MCF 10A (cell line): ENCODE data around the gene VAPA. TPM values are rescaled to one million over a fixed set of nuclear protein-coding genes. Genes with fewer than 3 reads are reported as not detected.

Source experiments
- BruUV-seq: library from RNA; stranded (reverse); fragments of 400-500 nt; replicated peaks from 2 replicates; lab custom pipeline; 2021; lab: Mats Ljungman, UMichigan
- CTCF ChIA-PET: fragments of 300-600 bp; sonication (Branson Sonifier 250); formaldehyde crosslinking; extraction: SDS; loops from one replicate; lab custom pipeline; 2021; ENCODE audit warnings: antibody characterized with exemption, inconsistent platforms; lab: Yijun Ruan, JAX
- POLR2A ChIA-PET: fragments of 300-600, 350-650 bp; sonication (Branson Sonifier 250); formaldehyde crosslinking; extraction: SDS; loops from one replicate; lab custom pipeline; 2020; ENCODE audit warnings: antibody characterized with exemption, inconsistent platforms; lab: Yijun Ruan, JAX
- DNase-seq: peaks from one replicate; pipeline ENCODE4 v3.0.0-alpha.2; 2018; ENCODE audit not compliant: unreplicated experiment
- H3K27ac Mint-ChIP-seq: one replicate; pipeline ENCODE4 v1.8.0; 2022; ENCODE audit warnings: mild to moderate bottlenecking, low read depth, mixed read lengths; ENCODE audit not compliant: unreplicated experiment
- H3K27me3 Mint-ChIP-seq: one replicate; pipeline ENCODE4 v1.8.0; 2022; ENCODE audit warnings: mixed read lengths; ENCODE audit not compliant: insufficient read depth, unreplicated experiment
- H3K36me3 Mint-ChIP-seq: one replicate; pipeline ENCODE4 v1.8.0; 2022; ENCODE audit warnings: mild to moderate bottlenecking, moderate library complexity, mixed read lengths; ENCODE audit not compliant: insufficient read depth, unreplicated experiment
- H3K4me1 Mint-ChIP-seq: one replicate; pipeline ENCODE4 v1.8.0; 2022; ENCODE audit warnings: mixed read lengths; ENCODE audit not compliant: insufficient read depth, unreplicated experiment
- H3K4me3 Mint-ChIP-seq: one replicate; pipeline ENCODE4 v1.8.0; 2022; ENCODE audit warnings: mild to moderate bottlenecking, moderate library complexity, mixed read lengths; ENCODE audit not compliant: unreplicated experiment
- H3K9me3 Mint-ChIP-seq: one replicate; pipeline ENCODE4 v1.8.0; 2022; ENCODE audit warnings: mixed read lengths; ENCODE audit not compliant: unreplicated experiment
- intact Hi-C: fragments of 100-400 bp; cut with micrococcal nuclease; formaldehyde crosslinking; loops from 2 replicates; pipeline ENCODE4 v1.14.1; 2022
- total RNA-seq: library from RNA; stranded (reverse); gene quantifications from 2 replicates; pipeline ENCODE4 v1.2.3, GENCODE V29; 2022
- TF ChIP-seq, protein P1 (sequence below): fragments of 200-600 bp; IDR thresholded peaks from one replicate; pipeline ENCODE4 v1.8.0; 2022; ENCODE audit warnings: antibody characterized with exemption, mild to moderate bottlenecking; ENCODE audit not compliant: unreplicated experiment

VAPA gene
- total RNA-seq, 1 experiment from 2014 or later, result 286 TPM

DNA sequence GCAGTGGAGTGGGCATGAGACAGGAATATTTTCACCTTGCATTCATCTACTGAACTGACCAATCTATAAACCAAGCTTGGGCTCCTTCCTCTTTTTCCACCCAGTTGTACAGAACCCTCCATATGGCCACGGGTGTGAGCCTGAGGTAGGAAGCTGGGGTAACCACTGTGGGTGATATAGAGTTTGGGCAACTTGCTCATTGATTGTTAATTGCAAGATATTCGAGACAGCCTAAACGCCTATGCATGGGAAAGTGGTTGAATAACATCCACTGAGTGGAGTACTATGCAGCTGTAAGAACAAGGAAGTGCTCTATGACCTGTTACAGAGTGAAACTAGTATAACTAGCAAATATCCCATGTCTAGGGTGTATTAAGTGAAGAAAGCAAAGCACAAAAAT lies 7.3 kb upstream of the VAPA start:
- TF ChIP-seq, protein P1, sequence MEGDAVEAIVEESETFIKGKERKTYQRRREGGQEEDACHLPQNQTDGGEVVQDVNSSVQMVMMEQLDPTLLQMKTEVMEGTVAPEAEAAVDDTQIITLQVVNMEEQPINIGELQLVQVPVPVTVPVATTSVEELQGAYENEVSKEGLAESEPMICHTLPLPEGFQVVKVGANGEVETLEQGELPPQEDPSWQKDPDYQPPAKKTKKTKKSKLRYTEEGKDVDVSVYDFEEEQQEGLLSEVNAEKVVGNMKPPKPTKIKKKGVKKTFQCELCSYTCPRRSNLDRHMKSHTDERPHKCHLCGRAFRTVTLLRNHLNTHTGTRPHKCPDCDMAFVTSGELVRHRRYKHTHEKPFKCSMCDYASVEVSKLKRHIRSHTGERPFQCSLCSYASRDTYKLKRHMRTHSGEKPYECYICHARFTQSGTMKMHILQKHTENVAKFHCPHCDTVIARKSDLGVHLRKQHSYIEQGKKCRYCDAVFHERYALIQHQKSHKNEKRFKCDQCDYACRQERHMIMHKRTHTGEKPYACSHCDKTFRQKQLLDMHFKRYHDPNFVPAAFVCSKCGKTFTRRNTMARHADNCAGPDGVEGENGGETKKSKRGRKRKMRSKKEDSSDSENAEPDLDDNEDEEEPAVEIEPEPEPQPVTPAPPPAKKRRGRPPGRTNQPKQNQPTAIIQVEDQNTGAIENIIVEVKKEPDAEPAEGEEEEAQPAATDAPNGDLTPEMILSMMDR, result no peak
- Mint-ChIP-seq H3K27ac (peak overlapping the region; percentile 36), H3K4me1 (peaks cover 10% of the 10 kb centered on the region), H3K27me3 (no peaks in the 10 kb centered on the region), H3K36me3 (no peaks in the 10 kb centered on the region), H3K9me3 (no peaks in the 10 kb centered on the region), H3K4me3 (no peak overlapping the region)
- CTCF ChIA-PET, result no interaction called here
- no TSS peak for BruUV-seq
- intact Hi-C loops, result no loop called here
- no peak for DNase-seq
- POLR2A ChIA-PET, result interaction anchor here (0.8 to 3.3 kb wide), 5 partner anchors 8 to 453 kb away, joined by 3 to 37 read pairs (median 4); partner anchors contain the start of gene VAPA

DNA sequence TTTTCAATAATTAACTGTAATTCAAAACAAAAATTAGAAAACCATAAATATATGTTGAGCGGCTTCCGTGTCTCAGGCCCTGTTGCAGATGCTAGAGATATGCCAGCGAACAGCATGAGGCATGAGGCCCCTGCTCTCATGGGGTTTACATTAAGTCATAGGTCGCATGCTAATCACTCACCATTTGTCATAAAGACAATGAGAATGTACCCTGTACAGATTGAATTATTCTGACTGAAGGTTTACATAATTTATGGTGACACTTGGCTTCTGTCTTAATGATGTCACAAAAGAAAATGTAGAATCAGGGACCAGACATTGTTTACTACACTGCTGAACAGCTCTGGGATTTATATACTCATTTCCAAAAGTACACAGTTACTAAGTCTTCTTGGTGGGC lies 5.9 kb upstream of the VAPA start:
- H3K9me3 Mint-ChIP-seq, result no peaks in the 10 kb centered on the region
- ChIA-PET POLR2A (no interaction called here), CTCF (no interaction called here)
- H3K36me3 Mint-ChIP-seq, result no peaks in the 10 kb centered on the region
- intact Hi-C loops, result no loop called here
- DNase-seq, result no peak
- H3K27me3 Mint-ChIP-seq, result no peaks in the 10 kb centered on the region
- no peak overlapping the region for H3K4me3 Mint-ChIP-seq
- H3K27ac Mint-ChIP-seq, result no peak overlapping the region
- TF ChIP-seq, protein P1, result no peak
- BruUV-seq, result no TSS peak
- peaks cover 10% of the 10 kb centered on the region for H3K4me1 Mint-ChIP-seq

DNA sequence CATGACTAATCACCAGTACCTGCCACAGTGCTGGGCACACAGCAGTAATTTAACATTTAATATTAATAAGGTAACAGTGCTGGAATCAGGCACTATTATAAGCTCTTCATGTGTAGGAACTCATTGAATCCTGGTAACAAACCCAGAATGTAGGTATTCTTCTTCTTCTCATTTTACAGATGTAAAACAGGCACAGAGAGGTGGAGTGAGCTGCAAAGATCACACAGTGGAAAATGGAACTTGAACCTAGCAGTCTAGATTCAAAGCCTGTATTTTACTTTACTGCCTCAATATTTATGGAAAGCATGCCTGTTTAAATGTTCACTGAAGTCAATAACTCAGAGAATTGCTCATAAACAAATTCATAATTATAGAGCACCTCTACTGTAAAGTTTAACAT lies 3.7 kb upstream of the VAPA start:
- no TSS peak for BruUV-seq
- Mint-ChIP-seq H3K9me3 (no peaks in the 10 kb centered on the region), H3K4me3 (no peak overlapping the region), H3K36me3 (no peaks in the 10 kb centered on the region), H3K27ac (no peak overlapping the region), H3K4me1 (peaks cover 10% of the 10 kb centered on the region), H3K27me3 (no peaks in the 10 kb centered on the region)
- ChIA-PET CTCF (no interaction called here), POLR2A (interaction anchor here (0.6 kb wide), 1 partner anchor 40 kb away, joined by 3 read pairs; no protein-coding TSS in a partner anchor)
- intact Hi-C loops, result loop anchor here (10.0 kb wide), 3 partner anchors 135 to 295 kb away; partner anchors contain the start of gene PPP4R1
- DNase-seq, result no peak
- TF ChIP-seq, protein P1, result no peak

DNA sequence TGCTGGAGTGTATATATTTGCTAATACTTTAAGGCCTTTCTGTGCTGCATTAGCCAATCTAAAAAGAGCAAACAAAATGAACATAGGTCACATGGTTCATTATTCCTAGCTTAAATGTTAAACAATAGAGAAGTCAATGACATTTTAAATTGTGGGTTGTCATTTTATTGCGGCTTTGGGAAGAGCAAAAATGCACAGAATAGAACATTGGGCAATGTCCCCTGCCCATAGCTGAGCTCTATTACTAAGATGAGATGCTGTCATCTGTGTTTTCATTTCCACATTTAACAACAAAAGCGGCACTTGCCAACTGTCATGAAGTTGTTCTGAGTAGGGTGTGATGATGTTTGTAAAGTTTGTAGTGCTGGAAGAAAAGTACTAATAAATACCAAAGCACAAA lies 3.2 kb upstream of the VAPA start:
- no peaks in the 10 kb centered on the region for H3K36me3 Mint-ChIP-seq
- no peak overlapping the region for H3K4me3 Mint-ChIP-seq
- intact Hi-C loops, result loop anchor here (10.0 kb wide), 3 partner anchors 136 to 296 kb away; partner anchors contain the start of gene PPP4R1
- peak; percentile 17 for DNase-seq
- no peaks in the 10 kb centered on the region for H3K27me3 Mint-ChIP-seq
- TF ChIP-seq, protein P1, result no peak
- CTCF ChIA-PET, result no interaction called here
- no peaks in the 10 kb centered on the region for H3K9me3 Mint-ChIP-seq
- BruUV-seq, result no TSS peak
- H3K27ac Mint-ChIP-seq, result no peak overlapping the region
- H3K4me1 Mint-ChIP-seq, result peaks cover 8% of the 10 kb centered on the region
- POLR2A ChIA-PET, result interaction anchor here (0.6 kb wide), 1 partner anchor 41 kb away, joined by 3 read pairs; no protein-coding TSS in a partner anchor
